Activated CD4-positive, alpha-beta T cell treated with anti-CD3 and anti-CD28 coated beads, Interleukin-2, amount 50 U/mL, for 4 hours (primary cell): Measurements from ENCODE around the gene SOX6.

Experiments used
- DNase-seq, 2 experiments: peaks; one replicate each; pipeline ENCODE4 v3.0.0-alpha.2; 2020

The SOX6 gene

GRCh38 chr11:16364254-16364653 is 7.9 kb upstream of the SOX6 start:
- no peak for DNase-seq

- DNase-seq: no peak
These were observed 7.4 kb upstream of the SOX6 start for GRCh38 chr11:16363706-16364105.

DNA sequence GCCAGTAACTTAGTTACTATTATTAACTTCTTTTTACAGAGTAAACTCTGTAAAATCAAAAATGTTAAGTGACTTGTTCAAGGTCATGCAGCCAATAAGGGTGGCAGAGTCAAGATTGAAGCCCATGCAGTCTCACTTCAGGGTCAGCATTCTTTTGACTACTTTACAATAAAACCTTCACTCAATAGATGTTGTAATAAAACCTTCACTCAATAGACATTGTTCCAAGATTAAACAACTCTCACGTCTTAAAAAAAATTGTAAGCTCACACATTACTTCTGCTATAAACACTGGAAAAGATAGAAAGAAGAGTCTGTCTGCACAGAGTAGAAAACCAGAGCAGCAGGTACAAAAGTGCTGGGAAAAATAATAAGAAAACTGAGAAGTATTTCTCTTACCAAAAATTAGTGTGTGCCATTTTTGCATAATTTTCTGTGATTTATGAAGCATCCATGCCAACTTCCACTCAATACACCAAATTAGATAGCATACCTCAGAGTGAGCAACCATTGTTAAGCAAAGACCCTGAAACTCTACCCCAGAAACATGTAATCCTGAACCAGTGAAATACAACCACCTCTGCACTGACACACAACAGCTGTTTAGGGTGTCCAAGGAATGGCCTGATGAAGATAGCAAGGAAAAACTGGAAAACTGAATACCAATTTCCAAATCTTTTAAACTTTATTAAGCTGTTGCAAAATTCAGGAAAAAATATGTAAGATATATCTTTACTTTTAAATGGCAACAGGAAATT is 4.9 kb upstream of the SOX6 start:
- no peak for DNase-seq

GRCh38 chr11:16359369-16359768 is 3.0 kb upstream of the SOX6 start:
- DNase-seq: no peak

DNA sequence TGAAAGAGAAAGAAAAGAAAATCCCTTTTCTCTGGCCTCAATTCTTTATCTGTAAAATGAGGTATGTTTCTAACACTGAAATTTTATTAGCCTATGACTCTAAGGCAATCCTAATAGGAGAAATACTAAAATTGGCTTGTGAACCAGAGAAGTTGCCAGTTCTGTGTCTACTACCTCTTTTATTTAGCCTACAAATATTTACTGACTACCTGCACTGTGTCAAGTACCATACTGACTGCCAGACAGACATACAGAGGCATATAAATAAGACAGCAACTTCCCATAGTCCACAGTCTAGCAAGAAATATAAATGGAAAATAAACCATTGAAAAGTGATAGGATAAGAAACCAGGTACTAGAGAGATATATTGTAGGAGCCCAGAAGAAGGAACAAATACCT is 2.4 kb upstream of the SOX6 start:
- no peak for DNase-seq

DNA sequence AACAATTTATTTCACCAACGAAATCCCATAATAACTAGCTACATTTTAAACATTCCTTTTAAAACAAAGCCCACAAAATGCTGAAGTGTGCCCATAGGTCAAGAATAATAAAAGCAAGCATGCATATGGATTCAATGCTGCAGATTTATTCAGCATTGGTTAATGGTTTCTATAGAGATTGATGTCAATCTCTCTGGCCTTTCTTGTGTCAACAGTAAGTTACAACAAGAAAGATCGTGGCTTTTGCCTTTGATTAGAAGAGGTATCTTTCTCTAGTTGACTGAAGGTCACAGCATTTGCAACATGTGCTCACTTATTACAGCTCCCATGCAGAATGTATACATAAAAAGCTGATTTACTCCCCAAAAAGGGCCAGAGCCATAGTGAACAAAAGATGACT is 1.4 kb upstream of the SOX6 start:
- DNase-seq: no peak

DNA sequence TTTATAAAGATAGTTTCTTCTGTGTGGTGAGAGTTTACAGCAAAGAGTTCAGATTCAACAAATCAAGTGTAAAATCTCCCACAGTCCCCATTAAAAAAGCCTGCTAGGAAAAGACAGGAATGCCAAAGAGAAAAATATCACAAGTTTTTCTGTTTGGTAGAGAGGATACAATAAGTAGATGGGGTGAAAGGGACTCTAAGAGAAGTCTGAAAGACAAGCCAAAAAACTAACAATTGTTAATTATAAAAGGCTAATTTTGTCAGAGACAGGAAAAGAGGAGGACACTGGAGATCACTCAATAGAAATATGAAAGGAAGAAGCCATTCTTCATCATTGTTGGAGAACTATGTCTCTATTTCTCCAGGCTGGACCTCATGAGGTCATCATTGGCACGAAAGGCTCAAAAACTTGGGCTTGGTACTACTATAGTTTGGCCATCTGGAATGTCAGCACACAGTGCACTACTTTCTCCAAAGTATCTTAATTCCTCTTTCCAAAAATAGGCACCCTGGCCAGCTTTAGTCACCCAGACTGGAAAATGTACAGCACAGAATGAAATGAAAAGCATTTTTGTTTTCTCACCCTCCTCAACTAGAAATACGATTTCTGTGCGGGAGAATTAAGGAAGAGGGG is 531 bp upstream of the SOX6 start:
- no peak for DNase-seq

DNA sequence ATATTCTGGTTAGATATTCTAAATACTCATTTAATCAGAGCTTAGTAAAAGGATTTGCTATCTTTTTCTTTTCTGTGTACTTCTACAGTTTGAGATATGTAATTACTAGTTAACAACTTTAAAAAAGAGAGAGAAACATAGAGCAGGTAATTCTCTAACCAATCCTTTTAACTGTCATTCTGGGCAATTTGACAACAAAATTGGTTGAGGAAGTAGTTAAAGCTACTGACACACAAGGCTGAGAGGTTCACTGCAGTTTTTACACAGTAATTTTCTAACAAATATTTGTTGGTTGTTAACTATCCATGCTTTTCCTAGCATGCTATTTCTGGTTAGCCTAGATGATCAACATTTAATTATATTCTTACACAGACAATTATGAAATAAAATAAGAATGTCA is 3.6 kb downstream of the SOX6 start:
- DNase-seq: no peak

DNA sequence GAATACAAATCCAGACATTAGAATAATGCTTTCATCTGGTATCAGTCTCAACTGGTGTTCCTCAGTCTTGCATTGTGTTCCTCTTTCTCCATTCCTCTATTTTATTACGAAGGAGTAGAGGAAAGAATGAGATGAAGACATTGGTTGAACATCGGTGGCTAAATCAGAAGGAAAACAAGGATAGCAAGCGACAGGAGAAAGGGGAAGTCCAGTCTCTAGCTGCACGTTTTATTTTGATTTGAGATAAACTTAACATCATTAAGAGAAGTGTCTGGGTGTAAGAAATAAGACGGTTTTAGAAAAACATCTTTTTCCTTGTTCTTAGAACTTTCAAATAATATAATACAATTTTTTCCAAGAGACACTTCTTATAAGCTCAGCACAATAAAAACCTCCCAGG is 6.2 kb downstream of the SOX6 start:
- DNase-seq: no peak

- no peak for DNase-seq
These were observed 8.2 kb downstream of the SOX6 start for GRCh38 chr11:16347928-16348685.

GRCh38 chr11:16346975-16347374 is 9.4 kb downstream of the SOX6 start:
- no peak for DNase-seq

GRCh38 chr11:16341853-16342252 is 14.5 kb downstream of the SOX6 start:
- DNase-seq: no peak

- no peak for DNase-seq
These were observed 18.0 kb downstream of the SOX6 start for GRCh38 chr11:16338393-16338792.

DNA sequence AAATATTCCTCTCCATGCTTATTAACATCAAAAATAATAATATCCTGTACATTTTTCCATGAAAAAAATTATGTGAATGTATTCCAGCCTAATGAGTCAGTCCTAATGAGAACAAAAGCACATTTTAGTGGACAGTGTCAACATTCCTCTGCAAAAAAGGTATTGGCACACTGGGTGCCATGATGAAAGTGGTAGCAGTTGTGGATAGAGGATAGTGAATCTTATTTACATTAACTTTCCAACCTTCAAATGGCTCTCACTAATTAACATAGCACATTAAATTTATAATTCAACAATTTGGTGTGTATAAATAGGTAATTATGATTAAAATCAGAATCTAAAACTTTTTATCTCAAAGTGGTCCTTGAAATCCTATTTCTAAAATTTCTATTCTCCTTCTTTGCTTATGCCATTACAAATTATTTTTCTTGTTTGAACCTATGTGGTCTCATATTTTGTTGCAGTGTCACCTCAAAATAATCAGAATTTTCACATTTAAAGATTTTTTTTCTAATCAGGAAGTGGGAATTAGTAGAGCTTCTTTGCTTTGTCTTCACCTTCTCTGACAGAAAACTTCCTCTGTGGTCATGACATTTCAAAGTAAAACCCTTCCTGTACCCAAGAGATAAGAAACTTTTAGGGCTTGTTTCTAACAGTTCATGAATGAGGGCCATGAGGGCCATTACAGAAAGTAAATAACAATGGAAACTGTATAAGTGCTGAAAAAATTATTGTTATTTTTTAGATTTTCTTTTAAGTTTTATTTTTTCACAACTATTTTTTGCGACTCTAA is 18.7 kb downstream of the SOX6 start:
- DNase-seq: no peak

GRCh38 chr11:16336721-16337120 is 19.6 kb downstream of the SOX6 start:
- DNase-seq: no peak

DNA sequence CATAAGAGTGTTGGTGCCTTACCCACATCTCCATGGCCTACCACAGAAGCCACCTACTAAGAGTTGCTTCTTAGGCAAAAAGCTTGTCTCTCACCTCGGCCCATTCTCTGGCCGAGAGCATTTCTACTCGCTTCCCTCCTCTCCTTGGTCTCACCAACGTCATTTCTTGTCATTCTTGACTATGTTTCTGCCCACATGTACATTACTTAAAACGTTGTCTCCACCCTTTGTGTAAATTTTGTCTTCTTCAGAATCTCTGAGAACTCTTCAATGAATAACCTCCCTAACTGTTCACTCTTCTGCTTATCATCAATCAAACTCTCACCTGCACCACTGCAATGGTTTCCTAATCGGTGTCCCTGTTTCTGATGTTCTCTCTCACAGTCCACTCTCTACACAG is 20.1 kb downstream of the SOX6 start:
- DNase-seq: no peak

GRCh38 chr11:16335236-16335962 is 20.9 kb downstream of the SOX6 start:
- DNase-seq: no peak

GRCh38 chr11:16326679-16327297 is 29.6 kb downstream of the SOX6 start:
- no peak for DNase-seq

GRCh38 chr11:16322190-16322589 is 34.2 kb downstream of the SOX6 start:
- DNase-seq: no peak

- no peak for DNase-seq
These were observed 35.2 kb downstream of the SOX6 start for GRCh38 chr11:16321148-16321547.

GRCh38 chr11:16318320-16318719 is 38.0 kb downstream of the SOX6 start:
- DNase-seq: no peak

- DNase-seq: no peak
These were observed 38.6 kb downstream of the SOX6 start for GRCh38 chr11:16317712-16318111.
